Measurements from ENCODE around the gene LRMDA. TPM values are rescaled to one million over a fixed set of nuclear protein-coding genes. Genes with fewer than 3 reads are reported as not detected.

LRMDA gene
- total and polyA plus RNA-seq, 2 of the 8 experiments (the other 6 are each of a cell fraction or from before 2014, with no cell fraction given): 0.86 to 2.8 TPM

GRCh38 chr10:75395932-75396630, 35.3 kb upstream of the LRMDA start:
- H3K14ac ChIP-seq (ENCODE audit: insufficient read length): no peak overlapping the region
- CTCF ChIA-PET (ENCODE audit: partially characterized antibody): interaction anchor here (0.6 to 4.6 kb wide), 32 partner anchors 9 to 1203 kb away, joined by 3 to 25 read pairs (median 3); partner anchors contain the start of gene LRMDA
- no peak overlapping the region for H4K5ac ChIP-seq (ENCODE audit: insufficient read length, low read depth, low read length)
- peaks cover 20% of the 10 kb centered on the region; the same call in 1 of the 2 replicates for H3K23me2 ChIP-seq (ENCODE audit: low read depth, low read length)
- FAIRE-seq (no peak), DNase-seq (ENCODE audit: low read depth in 1 of 2, low spot score in 2 of 2) (peak in 1 of 2 experiments; percentile 67)
- H3K79me1 ChIP-seq (ENCODE audit: low read depth, low read length): no peaks in the 10 kb centered on the region
- no peak overlapping the region for H3K9ac ChIP-seq (replicated peaks in 1 of 4; ENCODE audit: extremely low read depth in 1 of 4, low read depth in 3 of 4, low read length in 3 of 4)
- H2AK5ac ChIP-seq (ENCODE audit: low read depth, low read length): no peak overlapping the region
- no peaks in the 10 kb centered on the region for H3K9me3 ChIP-seq (ENCODE audit: insufficient read depth in 2 of 2, low read depth in 1 of 2, low read length in 1 of 2)
- H3K4me2 ChIP-seq (ENCODE audit: insufficient read depth in 1 of 2, low read depth in 2 of 2, low read length in 2 of 2): peak overlapping the region; percentile 67 to 96
- POLR2A ChIA-PET (ENCODE audit: partially characterized antibody): interaction anchor here (0.7 to 2.0 kb wide), 5 partner anchors 10 to 147 kb away, joined by 3 to 5 read pairs (median 3); no protein-coding TSS in a partner anchor
- 3% methylated on average over 54 of the region's 65 CpGs; no CpG with 5 or more reads in 1 of the 2 experiments for WGBS, 2 experiments (ENCODE audit: extremely low coverage in 1 of 2, insufficient coverage in 1 of 2, insufficient read length in 1 of 2, insufficient replicate concordance in 2 of 2, low coverage in 1 of 2, low lambda C conversion rate in 2 of 2, missing lambda C conversion rate in 1 of 2)
- no peak overlapping the region for H3K27ac ChIP-seq (ENCODE audit: low read depth, low read length)
- peaks cover 5 to 16% of the 10 kb centered on the region in 2 experiments for H4K20me1 ChIP-seq (replicated peaks in 1 of 2; ENCODE audit: control insufficient read depth in 1 of 2, insufficient read depth in 2 of 2, low read length in 2 of 2)
- H2AFZ ChIP-seq (ENCODE audit: low read length): peak overlapping the region; percentile 80; the same call in 1 of the 2 replicates
- no peak overlapping the region for H2BK120ac ChIP-seq (replicated peaks; ENCODE audit: low read depth, low read length)
- H2BK20ac ChIP-seq (ENCODE audit: low read length): no peak overlapping the region
- peaks cover 71 to 100% (median 82%) of the 10 kb centered on the region in 4 experiments for H3K27me3 ChIP-seq (replicated peaks in 1 of 4; ENCODE audit: control insufficient read depth in 3 of 4, extremely low read depth in 1 of 4, insufficient read depth in 3 of 4, low read length in 3 of 4)
- H3K4me3 ChIP-seq (ENCODE audit: extremely low read depth in 1 of 4, insufficient read depth in 2 of 4, low read depth in 3 of 4, low read length in 4 of 4): peak overlapping the region; percentile 14 to 62 (median 52)
- H4K91ac ChIP-seq (replicated peaks; ENCODE audit: insufficient read length, low read length): no peak overlapping the region
- H3K36me3 ChIP-seq (ENCODE audit: control insufficient read depth in 2 of 4, insufficient read depth in 4 of 4, low read length in 3 of 4): peaks cover 0 to 5% (median 0%) of the 10 kb centered on the region in 4 experiments; a peak in 1 of 8 replicates
- no peaks in the 10 kb centered on the region for H3K79me2 ChIP-seq (ENCODE audit: control insufficient read depth in 1 of 2, insufficient read depth in 2 of 2, low read length in 2 of 2)
- no peak overlapping the region for H3K56ac ChIP-seq (replicated peaks; ENCODE audit: insufficient read length, low read depth, low read length)
- no peak overlapping the region for H3K4ac ChIP-seq (replicated peaks; ENCODE audit: insufficient read length, low read depth, low read length)
- H2BK15ac ChIP-seq (ENCODE audit: low read length): no peak overlapping the region
- peak overlapping the region; percentile 5; the same call in 1 of the 2 replicates for H2BK5ac ChIP-seq (ENCODE audit: low read depth, low read length)
- H3K18ac ChIP-seq (ENCODE audit: extremely low read depth, low read length): peak overlapping the region; percentile 48
- H3K23ac ChIP-seq (ENCODE audit: insufficient read length): no peak overlapping the region
- H3K4me1 ChIP-seq (replicated peaks in 1 of 4; ENCODE audit: control insufficient read depth in 3 of 4, insufficient read depth in 4 of 4, low read length in 3 of 4): peaks cover 0 to 45% (median 21%) of the 10 kb centered on the region in 4 experiments; a peak in 6 of 7 replicates
- H2BK12ac ChIP-seq (ENCODE audit: low read depth, low read length): no peak overlapping the region
- peak overlapping the region; percentile 28; the same call in 1 of the 2 replicates for H4K8ac ChIP-seq (ENCODE audit: extremely low read depth, insufficient read depth, low read length)
- TF ChIP-seq HDAC2 (IDR thresholded peaks at IDR 0.05; ENCODE audit: borderline replicate concordance in 1 of 2, low read depth in 2 of 2, low read length in 2 of 2) (no peak), JUND (IDR thresholded peaks at IDR 0.05; ENCODE audit: low read length) (no peak), KDM4A (IDR thresholded peaks at IDR 0.05; ENCODE audit: low read depth, low read length, severe bottlenecking) (peak; percentile 41), ATF2 (IDR thresholded peaks at IDR 0.05; ENCODE audit: low read length) (no peak), RNF2 (IDR thresholded peaks at IDR 0.05; ENCODE audit: borderline replicate concordance, low read depth, low read length, missing control alignments, poor library complexity, severe bottlenecking) (peak; percentile 90)
